Ectodermal cell (in vitro differentiated cells): ENCODE measurements around the gene ARHGEF28.

Experiments
- H3K27ac ChIP-seq: 2 replicates; pipeline ENCODE4 v1.7.0; 2013; ENCODE audit warnings: mild to moderate bottlenecking, low read depth, low read length; ENCODE audit not compliant: insufficient read depth, poor library complexity, severe bottlenecking
- H3K27me3 ChIP-seq: 2 replicates; pipeline ENCODE4 v1.7.0; 2013; ENCODE audit warnings: mild to moderate bottlenecking, low read length; ENCODE audit not compliant: insufficient read depth, control insufficient read depth, poor library complexity, severe bottlenecking
- H3K36me3 ChIP-seq: one replicate; pipeline ENCODE4 v1.7.0; 2013; ENCODE audit warnings: low read length; ENCODE audit not compliant: control insufficient read depth, insufficient read depth
- H3K4me1 ChIP-seq: one replicate; pipeline ENCODE4 v1.7.0; 2013; ENCODE audit warnings: low read length; ENCODE audit not compliant: control insufficient read depth, insufficient read depth
- H3K4me3 ChIP-seq: 2 replicates; pipeline ENCODE4 v1.7.0; 2013; ENCODE audit warnings: low read depth, low read length, control low read depth; ENCODE audit not compliant: insufficient read depth
- H3K9me3 ChIP-seq: 2 replicates; pipeline ENCODE4 v1.7.0; 2013; ENCODE audit warnings: mild to moderate bottlenecking, low read length, moderate library complexity; ENCODE audit not compliant: control insufficient read depth
- WGBS, 2 experiments: methylation state at CpG; one replicate each; pipeline ENCODE4 v1.1.7; 2013; ENCODE audit warnings: missing lambda C conversion rate in 2 of 2; 5-methylcytosine and 5-hydroxymethylcytosine counted together

ARHGEF28 gene

GRCh38 chr5:73812457-73812856, 186.5 kb downstream of the ARHGEF28 start:
- Histone ChIP-seq H3K27me3 (no peaks in the 10 kb centered on the region), H3K4me3 (no peak overlapping the region), H3K27ac (no peak overlapping the region), H3K36me3 (no peaks in the 10 kb centered on the region), H3K9me3 (no peaks in the 10 kb centered on the region), H3K4me1 (no peaks in the 10 kb centered on the region)
- WGBS, 2 experiments = 88 to 89% methylated on average over 6 of the region's 6 CpGs

- Histone ChIP-seq H3K36me3 (no peaks in the 10 kb centered on the region), H3K27ac (no peak overlapping the region), H3K4me3 (no peak overlapping the region), H3K9me3 (no peaks in the 10 kb centered on the region), H3K4me1 (no peaks in the 10 kb centered on the region), H3K27me3 (no peaks in the 10 kb centered on the region)
- WGBS, 2 experiments = 89 to 90% methylated on average over 9 of the region's 9 CpGs
Observed at GRCh38 chr5:73812962-73813588, 187.1 kb downstream of the ARHGEF28 start.

GRCh38 chr5:73814233-73814846, 188.3 kb downstream of the ARHGEF28 start:
- no peaks in the 10 kb centered on the region for H3K36me3 ChIP-seq
- H3K4me3 ChIP-seq = no peak overlapping the region
- H3K27ac ChIP-seq = no peak overlapping the region
- WGBS, 2 experiments = 75 to 79% methylated on average over 7 to 8 of the region's 8 CpGs
- H3K9me3 ChIP-seq = no peaks in the 10 kb centered on the region
- no peaks in the 10 kb centered on the region for H3K27me3 ChIP-seq
- no peaks in the 10 kb centered on the region for H3K4me1 ChIP-seq

- Histone ChIP-seq H3K27ac (no peak overlapping the region), H3K4me3 (no peak overlapping the region)
Observed at GRCh38 chr5:73815631-73816030, 189.6 kb downstream of the ARHGEF28 start.

GRCh38 chr5:73816656-73817420, 190.8 kb downstream of the ARHGEF28 start:
- H3K4me3 ChIP-seq = no peak overlapping the region
- H3K9me3 ChIP-seq = no peaks in the 10 kb centered on the region
- 93 to 96% methylated on average over 5 of the region's 5 CpGs for WGBS, 2 experiments
- no peaks in the 10 kb centered on the region for H3K4me1 ChIP-seq
- H3K27ac ChIP-seq = no peak overlapping the region
- no peaks in the 10 kb centered on the region for H3K27me3 ChIP-seq
- H3K36me3 ChIP-seq = no peaks in the 10 kb centered on the region

More at GRCh38 chr5:73815631-73816030, 189.6 kb downstream of the ARHGEF28 start:
- H3K9me3 ChIP-seq = no peaks in the 10 kb centered on the region
- no peaks in the 10 kb centered on the region for H3K4me1 ChIP-seq
- 92 to 99% methylated on average over 4 of the region's 4 CpGs for WGBS, 2 experiments
- no peaks in the 10 kb centered on the region for H3K27me3 ChIP-seq
- no peaks in the 10 kb centered on the region for H3K36me3 ChIP-seq

- H3K27ac ChIP-seq = no peak overlapping the region
- H3K36me3 ChIP-seq = no peaks in the 10 kb centered on the region
- H3K4me1 ChIP-seq = no peaks in the 10 kb centered on the region
- H3K9me3 ChIP-seq = no peaks in the 10 kb centered on the region
- no peaks in the 10 kb centered on the region for H3K27me3 ChIP-seq
- no peak overlapping the region for H3K4me3 ChIP-seq
Observed at GRCh38 chr5:73818357-73818756, 192.4 kb downstream of the ARHGEF28 start.

- WGBS, 2 experiments = 95% methylated on average over 2 of the region's 2 CpGs
- H3K9me3 ChIP-seq = no peaks in the 10 kb centered on the region
- H3K27me3 ChIP-seq = no peaks in the 10 kb centered on the region
- H3K4me3 ChIP-seq = no peak overlapping the region
- H3K4me1 ChIP-seq = no peaks in the 10 kb centered on the region
- no peaks in the 10 kb centered on the region for H3K36me3 ChIP-seq
- no peak overlapping the region for H3K27ac ChIP-seq
Observed at GRCh38 chr5:73820326-73820725, 194.3 kb downstream of the ARHGEF28 start.

- Histone ChIP-seq H3K4me3 (no peak overlapping the region), H3K4me1 (no peaks in the 10 kb centered on the region), H3K9me3 (no peaks in the 10 kb centered on the region), H3K27ac (no peak overlapping the region), H3K36me3 (no peaks in the 10 kb centered on the region), H3K27me3 (no peaks in the 10 kb centered on the region)
- 94 to 96% methylated on average over 4 of the region's 4 CpGs for WGBS, 2 experiments
Observed at GRCh38 chr5:73821003-73821402, 195.0 kb downstream of the ARHGEF28 start.

- H3K9me3 ChIP-seq = no peaks in the 10 kb centered on the region
- H3K27me3 ChIP-seq = no peaks in the 10 kb centered on the region
- H3K36me3 ChIP-seq = no peaks in the 10 kb centered on the region
- H3K27ac ChIP-seq = no peak overlapping the region
- no peaks in the 10 kb centered on the region for H3K4me1 ChIP-seq
- H3K4me3 ChIP-seq = no peak overlapping the region
- WGBS, 2 experiments = 90 to 94% methylated on average over 2 of the region's 2 CpGs
Observed at GRCh38 chr5:73822278-73822988, 196.4 kb downstream of the ARHGEF28 start.

- Histone ChIP-seq H3K4me3 (no peak overlapping the region), H3K27me3 (no peaks in the 10 kb centered on the region), H3K9me3 (no peaks in the 10 kb centered on the region), H3K36me3 (no peaks in the 10 kb centered on the region), H3K27ac (no peak overlapping the region), H3K4me1 (no peaks in the 10 kb centered on the region)
- WGBS, 2 experiments = 62 to 67% methylated on average over 3 of the region's 4 CpGs
Observed at GRCh38 chr5:73822989-73823339, 197.0 kb downstream of the ARHGEF28 start.
